Tibial nerve (tissue), 4 donors: Measurements from ENCODE around the gene CALU. TPM values are rescaled to one million over a fixed set of nuclear protein-coding genes. Genes with fewer than 3 reads are reported as not detected.

Experiments
- DNase-seq, 2 donors: peaks; one replicate each; pipeline ENCODE4 v3.0.0-alpha.2; 2019; ENCODE audit warnings: low spot score in 2 of 2
- H3K27ac ChIP-seq, 4 donors: fragments of 200-600 bp; sonication (generic) in 3 of 4; one replicate each; pipeline ENCODE4 v1.5.1; 2017 to 2019; ENCODE audit warnings: mild to moderate bottlenecking in 1 of 4
- H3K27me3 ChIP-seq, 2 donors: fragments of 200-600 bp; sonication (generic) in 1 of 2; one replicate each; pipeline versions ENCODE4 v1.5.1 to v1.6.0; 2017 to 2019
- H3K36me3 ChIP-seq, 3 donors: fragments of 200-600 bp; sonication (generic); one replicate each; pipeline ENCODE4 v1.5.1; 2018 to 2019
- H3K4me1 ChIP-seq, 4 donors: fragments of 200-600 bp; sonication (generic) in 3 of 4; one replicate each; pipeline ENCODE4 v1.5.1; 2017 to 2019
- H3K4me3 ChIP-seq, 4 donors: fragments of 200-600 bp; sonication (generic) in 3 of 4; one replicate each; pipeline ENCODE4 v1.5.1; 2017 to 2019; ENCODE audit warnings: mild to moderate bottlenecking in 1 of 4, moderate library complexity in 1 of 4
- H3K9me3 ChIP-seq, 4 donors: fragments of 200-600 bp; sonication (generic) in 3 of 4; one replicate each; pipeline ENCODE4 v1.5.1; 2017 to 2019
- EP300 ChIP-seq, 2 donors: sonication (generic); formaldehyde crosslinking; IDR thresholded peaks; one replicate each; pipeline ENCODE4 v1.6.1; 2017; ENCODE audit warnings: antibody characterized with exemption in 2 of 2, mild to moderate bottlenecking in 1 of 2
- POLR2A ChIP-seq, 2 donors: fragments of 450-650 bp; IDR thresholded peaks; one replicate each; pipeline ENCODE4 v1.6.1; 2017; ENCODE audit warnings: antibody characterized with exemption in 2 of 2, mild to moderate bottlenecking in 2 of 2, moderate library complexity in 2 of 2
- WGBS, 2 donors: methylation state at CpG; one replicate each; pipeline ENCODE4 v1.1.5; 2018; 5-methylcytosine and 5-hydroxymethylcytosine counted together
- total RNA-seq, 4 donors: library from RNA; depleted of rRNA; stranded (reverse); fragments of >200 nt; gene quantifications; one replicate each; pipeline ENCODE4 v1.1.0, GENCODE V29; 2016
- TF ChIP-seq, protein P1 (sequence below), 5 experiments: fragments of 200-600 bp in 3 of 5; fragments of 450-650 bp in 2 of 5; sonication (generic) in 3 of 5; IDR thresholded peaks; one replicate each; pipeline ENCODE4 v1.5.1; 2016 to 2019; ENCODE audit warnings: antibody characterized with exemption in 5 of 5, mild to moderate bottlenecking in 3 of 5, moderate library complexity in 2 of 5

CALU gene
- total RNA-seq, 4 donors from 2014 or later = 77.3 to 94.8 (median 90.0) TPM

DNA sequence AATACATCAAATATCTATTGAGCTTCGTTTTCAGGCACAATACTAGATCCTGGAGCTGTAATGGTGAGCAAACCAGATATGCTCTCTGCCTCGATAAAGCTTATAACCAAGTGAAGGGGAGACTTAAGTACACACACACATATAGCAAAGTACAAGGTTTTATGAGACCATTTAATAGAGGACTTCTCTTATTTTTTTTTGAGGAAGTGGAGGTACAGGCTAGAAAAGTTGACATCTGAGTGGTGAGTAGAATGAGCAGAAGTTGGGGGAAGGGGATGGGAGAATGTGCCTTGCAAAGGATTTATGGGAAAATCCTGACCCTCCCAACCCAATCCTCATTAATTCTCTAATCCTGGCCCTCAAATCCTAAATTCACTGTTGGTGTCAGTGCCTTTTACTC, 60.3 kb downstream of the CALU start:
- no peak overlapping the region for H3K4me3 ChIP-seq
- H3K27ac ChIP-seq = no peak overlapping the region
- no peak for DNase-seq
- H3K36me3 ChIP-seq = no peaks in the 10 kb centered on the region
- H3K27me3 ChIP-seq = no peaks in the 10 kb centered on the region
- H3K9me3 ChIP-seq = no peaks in the 10 kb centered on the region
- WGBS, 2 donors = 81 to 91% methylated on average over 2 of the region's 2 CpGs
- TF ChIP-seq EP300 (IDR thresholded peaks at IDR 0.05) = no peak
- TF ChIP-seq, protein P1, sequence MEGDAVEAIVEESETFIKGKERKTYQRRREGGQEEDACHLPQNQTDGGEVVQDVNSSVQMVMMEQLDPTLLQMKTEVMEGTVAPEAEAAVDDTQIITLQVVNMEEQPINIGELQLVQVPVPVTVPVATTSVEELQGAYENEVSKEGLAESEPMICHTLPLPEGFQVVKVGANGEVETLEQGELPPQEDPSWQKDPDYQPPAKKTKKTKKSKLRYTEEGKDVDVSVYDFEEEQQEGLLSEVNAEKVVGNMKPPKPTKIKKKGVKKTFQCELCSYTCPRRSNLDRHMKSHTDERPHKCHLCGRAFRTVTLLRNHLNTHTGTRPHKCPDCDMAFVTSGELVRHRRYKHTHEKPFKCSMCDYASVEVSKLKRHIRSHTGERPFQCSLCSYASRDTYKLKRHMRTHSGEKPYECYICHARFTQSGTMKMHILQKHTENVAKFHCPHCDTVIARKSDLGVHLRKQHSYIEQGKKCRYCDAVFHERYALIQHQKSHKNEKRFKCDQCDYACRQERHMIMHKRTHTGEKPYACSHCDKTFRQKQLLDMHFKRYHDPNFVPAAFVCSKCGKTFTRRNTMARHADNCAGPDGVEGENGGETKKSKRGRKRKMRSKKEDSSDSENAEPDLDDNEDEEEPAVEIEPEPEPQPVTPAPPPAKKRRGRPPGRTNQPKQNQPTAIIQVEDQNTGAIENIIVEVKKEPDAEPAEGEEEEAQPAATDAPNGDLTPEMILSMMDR (IDR thresholded peaks at IDR 0.05) = no peak
- TF ChIP-seq POLR2A (IDR thresholded peaks at IDR 0.05) = no peak
- H3K4me1 ChIP-seq = no peaks in the 10 kb centered on the region

DNA sequence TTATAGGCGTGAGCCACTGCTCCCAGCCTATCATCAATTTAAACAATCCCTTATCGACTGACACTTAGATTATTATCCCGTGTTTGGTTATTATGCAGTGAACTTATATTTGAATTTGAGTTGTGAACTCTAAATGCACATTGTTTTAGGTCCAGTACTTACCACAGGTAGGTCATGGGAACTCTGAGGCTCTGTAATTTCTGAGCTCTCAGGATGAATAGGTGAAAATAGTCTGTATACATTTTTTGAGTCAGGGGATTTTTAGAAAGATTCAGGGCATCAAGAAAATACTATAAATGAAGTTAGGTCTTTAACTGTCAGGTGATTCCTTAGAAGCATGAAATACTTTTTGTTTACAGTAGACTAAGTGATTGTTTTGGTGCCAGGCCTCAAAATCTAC, 61.4 kb downstream of the CALU start:
- WGBS, 2 donors = 90 to 94% methylated on average over 3 of the region's 3 CpGs
- Histone ChIP-seq H3K27me3 (no peaks in the 10 kb centered on the region), H3K27ac (no peak overlapping the region), H3K4me1 (no peaks in the 10 kb centered on the region), H3K4me3 (no peak overlapping the region), H3K9me3 (no peaks in the 10 kb centered on the region), H3K36me3 (peaks cover 0 to 10% (median 0%) of the 10 kb centered on the region in 3 donors)
- no peak for DNase-seq
- TF ChIP-seq EP300 (IDR thresholded peaks at IDR 0.05) = no peak
- TF ChIP-seq POLR2A (IDR thresholded peaks at IDR 0.05) = no peak
- TF ChIP-seq, protein P1 (IDR thresholded peaks at IDR 0.05) = no peak

DNA sequence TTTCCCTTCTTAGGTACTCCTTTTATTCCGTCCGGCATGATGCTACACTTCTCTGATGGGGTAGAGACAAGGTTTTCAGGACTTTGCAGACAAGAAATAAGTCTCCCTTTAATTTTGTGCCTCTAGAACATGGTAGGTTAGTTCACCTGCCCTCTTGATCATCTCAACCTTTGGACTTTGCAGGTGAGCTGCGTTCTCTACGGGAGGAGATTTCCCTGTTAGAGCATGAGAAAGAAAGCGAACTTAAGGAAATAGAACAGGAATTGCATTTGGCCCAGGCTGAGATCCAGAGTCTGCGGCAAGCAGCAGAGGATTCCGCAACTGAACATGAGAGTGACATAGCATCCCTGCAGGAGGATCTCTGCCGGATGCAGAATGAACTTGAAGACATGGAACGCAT, 61.8 kb downstream of the CALU start:
- no peak for DNase-seq

DNA sequence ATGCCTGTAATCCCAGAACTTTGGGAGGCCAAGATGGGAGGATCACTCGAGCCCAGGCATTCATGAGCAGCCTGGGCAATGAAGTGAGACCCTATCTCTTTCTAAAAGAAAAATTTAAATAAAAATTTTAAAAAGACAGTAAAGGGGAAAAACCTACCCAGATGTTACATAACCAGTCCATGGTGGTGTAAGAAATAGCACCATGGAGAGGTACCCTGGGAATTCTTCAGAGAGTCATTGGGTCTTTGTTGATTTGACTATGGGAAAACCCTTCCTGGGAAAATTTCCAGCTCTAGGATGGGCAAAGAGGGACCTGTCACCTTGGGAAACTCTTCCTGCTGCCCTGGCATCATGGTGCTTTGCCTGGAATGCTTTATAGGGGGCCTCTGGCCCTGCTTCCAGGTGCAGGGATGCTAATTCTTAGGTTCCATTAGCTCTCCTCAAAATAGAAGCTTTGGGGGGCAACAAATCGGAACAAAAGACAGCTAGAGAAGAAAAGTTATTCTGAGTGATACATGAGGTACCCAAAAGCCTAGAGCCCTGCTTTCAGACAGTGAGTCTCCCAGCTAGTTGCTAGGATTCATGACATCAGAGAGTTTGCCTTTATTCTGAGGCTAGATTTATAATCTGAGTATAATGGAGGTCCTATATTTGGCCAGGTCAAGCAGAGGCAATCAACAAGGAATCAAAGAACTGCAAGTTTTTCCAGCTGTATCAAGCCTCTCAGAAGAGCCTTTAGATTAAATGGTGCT, 62.7 kb downstream of the CALU start:
- TF ChIP-seq, protein P1 (IDR thresholded peaks at IDR 0.05) = no peak
- TF ChIP-seq POLR2A (IDR thresholded peaks at IDR 0.05) (no peak), EP300 (IDR thresholded peaks at IDR 0.05) (no peak)
- H3K27me3 ChIP-seq = no peaks in the 10 kb centered on the region
- 83 to 92% methylated on average over 2 of the region's 2 CpGs for WGBS, 2 donors
- H3K9me3 ChIP-seq = no peaks in the 10 kb centered on the region
- H3K4me3 ChIP-seq = no peak overlapping the region
- peaks cover 0 to 18% (median 0%) of the 10 kb centered on the region in 3 donors for H3K36me3 ChIP-seq
- H3K4me1 ChIP-seq = no peaks in the 10 kb centered on the region
- DNase-seq = no peak
- H3K27ac ChIP-seq = no peak overlapping the region

More for the DNA sequence above, 61.8 kb downstream of the CALU start:
- TF ChIP-seq EP300 (IDR thresholded peaks at IDR 0.05) (no peak), POLR2A (IDR thresholded peaks at IDR 0.05) (no peak)
- TF ChIP-seq, protein P1 (IDR thresholded peaks at IDR 0.05) = no peak
- Histone ChIP-seq H3K36me3 (peaks cover 0 to 14% (median 0%) of the 10 kb centered on the region in 3 donors), H3K4me1 (no peaks in the 10 kb centered on the region), H3K9me3 (no peaks in the 10 kb centered on the region), H3K27ac (no peak overlapping the region), H3K27me3 (no peaks in the 10 kb centered on the region), H3K4me3 (no peak overlapping the region)
- 94 to 95% methylated on average over 9 of the region's 9 CpGs for WGBS, 2 donors

DNA sequence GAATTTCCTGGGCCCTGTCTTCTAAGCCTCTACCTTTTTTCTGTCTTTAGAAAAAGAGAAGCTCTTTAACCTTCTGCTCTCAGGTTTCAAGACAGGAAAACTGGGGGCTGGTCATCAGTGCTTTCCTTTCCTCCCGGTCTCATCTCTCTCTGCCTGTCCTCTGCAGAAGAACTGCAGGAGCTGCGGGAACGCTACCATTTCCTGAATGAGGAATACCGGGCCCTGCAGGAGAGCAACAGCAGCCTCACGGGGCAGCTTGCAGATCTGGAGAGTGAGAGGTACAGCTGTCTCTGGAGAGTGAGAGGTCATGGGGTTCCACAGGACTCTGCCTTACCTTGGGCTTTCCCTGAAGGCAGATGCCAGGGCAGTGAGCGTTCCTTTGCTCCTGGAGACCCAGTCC, 65.3 kb downstream of the CALU start:
- no peaks in the 10 kb centered on the region for H3K4me1 ChIP-seq
- no peaks in the 10 kb centered on the region for H3K27me3 ChIP-seq
- DNase-seq = no peak
- TF ChIP-seq POLR2A (IDR thresholded peaks at IDR 0.05) = no peak
- TF ChIP-seq, protein P1 (IDR thresholded peaks at IDR 0.05) = no peak
- no peak for TF ChIP-seq EP300 (IDR thresholded peaks at IDR 0.05)
- 78 to 81% methylated on average over 6 of the region's 6 CpGs for WGBS, 2 donors
- no peak overlapping the region for H3K27ac ChIP-seq
- no peak overlapping the region for H3K4me3 ChIP-seq
- peaks cover 0 to 18% (median 0%) of the 10 kb centered on the region in 3 donors for H3K36me3 ChIP-seq
- no peaks in the 10 kb centered on the region for H3K9me3 ChIP-seq
